ENCODE results near the gene PSMD9. TPM values are rescaled to one million over a fixed set of nuclear protein-coding genes. Genes with fewer than 3 reads are reported as not detected.
"Not testable (repeated sequence)": the region's sequence is repeated elsewhere in the genome, so short reads cannot be mapped to it uniquely, and the experiment has no call there.

PSMD9 gene
- total and polyA plus RNA-seq, 2 experiments from 2014 or later: 32.7 to 36.3 TPM

DNA sequence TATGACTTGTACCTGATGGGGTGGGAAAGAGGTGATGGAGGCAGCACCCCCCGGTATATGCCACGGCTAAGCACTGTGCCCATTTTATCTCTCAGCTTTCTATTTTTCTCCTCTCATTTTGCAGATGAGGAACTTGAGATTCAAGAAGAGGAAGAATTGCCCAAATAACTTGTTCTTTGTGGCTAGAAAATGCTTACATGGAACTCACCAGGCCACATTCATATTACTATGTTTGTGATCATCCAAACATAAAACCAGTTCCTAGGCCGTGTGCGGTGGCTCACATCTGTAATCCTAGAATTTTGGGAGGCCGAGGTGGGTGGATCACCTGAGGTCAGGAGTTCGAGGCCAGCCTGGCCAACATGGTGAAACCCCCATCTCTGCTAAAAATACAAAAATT, 14.5 kb upstream of the PSMD9 start (continued):
- TF ChIP-seq ZNF462 (CRISPR knock-in tag; IDR thresholded peaks at IDR 0.05): no peak

- H3K27me3 ChIP-seq (ENCODE audit: insufficient read depth): no peaks in the 10 kb centered on the region
- Mint-ChIP-seq H3K27ac (no peak overlapping the region), H3K9me3 (no peaks in the 10 kb centered on the region), H3K36me3 (ENCODE audit: low read depth) (no peaks in the 10 kb centered on the region), H3K4me1 (no peaks in the 10 kb centered on the region), H3K4me3 (no peak overlapping the region), H3K27me3 (ENCODE audit: insufficient read depth, low read depth, poor library complexity) (peaks cover 3% of the 10 kb centered on the region)
- TF ChIP-seq JUNB (IDR thresholded peaks at IDR 0.05; ENCODE audit: unreplicated experiment) (no peak), CTCF (conservative IDR thresholded peaks at IDR 0.05; ENCODE audit: low read depth in 2 of 2) (no peak), POLR2AphosphoS5 (IDR thresholded peaks at IDR 0.05; ENCODE audit: low read depth) (no peak), NANOG (IDR thresholded peaks at IDR 0.05; ENCODE audit: borderline replicate concordance) (no peak), EZH2 (IDR thresholded peaks at IDR 0.05; ENCODE audit: low read depth, unreplicated experiment) (no peak)
- TF ChIP-seq, protein P1, sequence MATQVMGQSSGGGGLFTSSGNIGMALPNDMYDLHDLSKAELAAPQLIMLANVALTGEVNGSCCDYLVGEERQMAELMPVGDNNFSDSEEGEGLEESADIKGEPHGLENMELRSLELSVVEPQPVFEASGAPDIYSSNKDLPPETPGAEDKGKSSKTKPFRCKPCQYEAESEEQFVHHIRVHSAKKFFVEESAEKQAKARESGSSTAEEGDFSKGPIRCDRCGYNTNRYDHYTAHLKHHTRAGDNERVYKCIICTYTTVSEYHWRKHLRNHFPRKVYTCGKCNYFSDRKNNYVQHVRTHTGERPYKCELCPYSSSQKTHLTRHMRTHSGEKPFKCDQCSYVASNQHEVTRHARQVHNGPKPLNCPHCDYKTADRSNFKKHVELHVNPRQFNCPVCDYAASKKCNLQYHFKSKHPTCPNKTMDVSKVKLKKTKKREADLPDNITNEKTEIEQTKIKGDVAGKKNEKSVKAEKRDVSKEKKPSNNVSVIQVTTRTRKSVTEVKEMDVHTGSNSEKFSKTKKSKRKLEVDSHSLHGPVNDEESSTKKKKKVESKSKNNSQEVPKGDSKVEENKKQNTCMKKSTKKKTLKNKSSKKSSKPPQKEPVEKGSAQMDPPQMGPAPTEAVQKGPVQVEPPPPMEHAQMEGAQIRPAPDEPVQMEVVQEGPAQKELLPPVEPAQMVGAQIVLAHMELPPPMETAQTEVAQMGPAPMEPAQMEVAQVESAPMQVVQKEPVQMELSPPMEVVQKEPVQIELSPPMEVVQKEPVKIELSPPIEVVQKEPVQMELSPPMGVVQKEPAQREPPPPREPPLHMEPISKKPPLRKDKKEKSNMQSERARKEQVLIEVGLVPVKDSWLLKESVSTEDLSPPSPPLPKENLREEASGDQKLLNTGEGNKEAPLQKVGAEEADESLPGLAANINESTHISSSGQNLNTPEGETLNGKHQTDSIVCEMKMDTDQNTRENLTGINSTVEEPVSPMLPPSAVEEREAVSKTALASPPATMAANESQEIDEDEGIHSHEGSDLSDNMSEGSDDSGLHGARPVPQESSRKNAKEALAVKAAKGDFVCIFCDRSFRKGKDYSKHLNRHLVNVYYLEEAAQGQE (IDR thresholded peaks at IDR 0.05; ENCODE audit: unreplicated experiment): no peak
- no peaks in the 10 kb centered on the region for H3K79me2 ChIP-seq (replicated peaks; ENCODE audit: insufficient read depth)
- H3K36me3 ChIP-seq (ENCODE audit: insufficient read depth): no peaks in the 10 kb centered on the region
- no peaks in the 10 kb centered on the region for H4K20me1 ChIP-seq (replicated peaks; ENCODE audit: insufficient read depth)
- H3F3A ChIP-seq (replicated peaks; ENCODE audit: low read depth): no peaks in the 10 kb centered on the region
- no peaks in the 10 kb centered on the region for H3K4me1 ChIP-seq (ENCODE audit: insufficient read depth)
- no peak overlapping the region for H3K4me3 ChIP-seq
- no peak overlapping the region for H3K4me2 ChIP-seq
- ATAC-seq: no peak
- H3K9me2 ChIP-seq (ENCODE audit: insufficient read depth): no peaks in the 10 kb centered on the region
- no peak overlapping the region for H3K27ac ChIP-seq (ENCODE audit: low read depth)
- no peak for DNase-seq (ENCODE audit: low spot score)
- H2AFZ ChIP-seq: no peak overlapping the region
Measured at GRCh38 chr12:121875582-121875981, 13.0 kb upstream of the PSMD9 start.

- not testable (repeated sequence) for H3K4me3 Mint-ChIP-seq; H3K9me2 ChIP-seq (ENCODE audit: insufficient read depth); H3K4me3 ChIP-seq; H3K79me2 ChIP-seq (replicated peaks; ENCODE audit: insufficient read depth); H4K20me1 ChIP-seq (replicated peaks; ENCODE audit: insufficient read depth); H3K27ac Mint-ChIP-seq; H3K4me1 Mint-ChIP-seq; H3K9me3 Mint-ChIP-seq; H3F3A ChIP-seq (replicated peaks; ENCODE audit: low read depth); H3K4me1 ChIP-seq (ENCODE audit: insufficient read depth); H3K4me2 ChIP-seq; H3K27me3 ChIP-seq (ENCODE audit: insufficient read depth); H3K27me3 Mint-ChIP-seq (ENCODE audit: insufficient read depth, low read depth, poor library complexity); H3K36me3 Mint-ChIP-seq (ENCODE audit: low read depth); H3K27ac ChIP-seq (ENCODE audit: low read depth); ATAC-seq; DNase-seq (ENCODE audit: low spot score); H2AFZ ChIP-seq; H3K36me3 ChIP-seq (ENCODE audit: insufficient read depth)
Measured at GRCh38 chr12:121876080-121876447, 12.5 kb upstream of the PSMD9 start.

All from GM23338 (cell line).